ENCODE results near the gene CHCHD3. TPM values are rescaled to one million over a fixed set of nuclear protein-coding genes. Genes with fewer than 3 reads are reported as not detected.

CHCHD3 gene
- total and polyA plus RNA-seq, 2 of the 4 experiments (the other 2 are of a cell fraction) = 56.9 to 141 TPM

DNA sequence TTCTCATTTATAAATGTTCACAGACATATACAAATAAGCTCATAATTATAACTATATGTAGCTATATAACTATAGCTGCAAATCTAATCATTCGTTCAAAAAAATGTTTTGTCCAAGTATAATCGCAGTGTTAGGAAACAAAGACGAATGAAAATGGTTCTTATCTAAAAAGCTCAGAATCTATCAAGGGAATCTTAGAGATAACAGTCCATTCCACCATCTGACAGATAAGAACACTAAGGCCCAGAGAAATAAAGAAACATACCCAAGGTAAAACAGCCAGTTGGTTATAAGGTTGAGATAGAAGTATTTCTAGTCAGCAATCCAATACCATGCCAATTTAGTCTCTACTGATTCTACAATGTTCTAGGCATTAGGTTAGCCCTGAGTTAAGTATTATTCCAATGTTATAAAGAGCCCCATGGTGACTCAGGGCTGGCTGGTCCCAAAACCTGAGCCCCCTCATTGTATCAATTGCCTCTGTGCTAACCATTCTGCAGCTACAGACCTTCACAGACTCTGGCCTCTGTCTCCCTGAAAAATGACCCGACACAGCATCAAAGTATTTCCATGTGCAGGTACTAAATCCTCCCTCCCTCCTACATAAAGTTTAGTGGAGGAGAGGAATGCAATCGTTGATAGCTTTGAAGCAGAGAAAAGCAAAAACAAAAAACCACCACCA, 30.0 kb downstream of the CHCHD3 start (continued):
- TF ChIP-seq SMC3 (IDR thresholded peaks at IDR 0.05; ENCODE audit: low read depth, low read length) = no peak

- DNase-seq = peak; percentile 68
These were observed 30.8 kb downstream of the CHCHD3 start for GRCh38 chr7:133051066-133051465.

More at GRCh38 chr7:133051066-133051465, 30.8 kb downstream of the CHCHD3 start:
- Histone ChIP-seq H3K4me3 (ENCODE audit: insufficient read depth, low read depth, low read length) (no peak overlapping the region), H2AK5ac (ENCODE audit: low read depth, low read length) (no peak overlapping the region), H3K79me1 (ENCODE audit: low read depth in 1 of 2, low read length in 2 of 2) (peaks cover 43 to 59% of the 10 kb centered on the region in 2 experiments), H2AK9ac (replicated peaks; ENCODE audit: low read depth, low read length, poor library complexity) (no peak overlapping the region), H2BK15ac (ENCODE audit: low read depth, low read length) (no peak overlapping the region), H3K36me3 (ENCODE audit: control insufficient read depth, insufficient read depth, low read length) (no peaks in the 10 kb centered on the region), H3K9ac (ENCODE audit: low read depth, low read length) (no peak overlapping the region), H3K27me3 (ENCODE audit: control insufficient read depth, insufficient read depth, low read length) (no peaks in the 10 kb centered on the region), H4K5ac (ENCODE audit: low read depth, low read length) (no peak overlapping the region; the same call in 1 of the 2 replicates), H3K9me1 (ENCODE audit: insufficient read depth, low read length) (peaks cover 6% of the 10 kb centered on the region; the same call in 1 of the 2 replicates), H3K18ac (ENCODE audit: low read depth, low read length) (no peak overlapping the region), H2BK5ac (ENCODE audit: low read depth, low read length, poor library complexity, severe bottlenecking) (no peak overlapping the region), H3K56ac (ENCODE audit: extremely low read depth, insufficient read depth, low read length) (no peak overlapping the region), H2BK120ac (ENCODE audit: low read depth, low read length) (no peak overlapping the region), H3K4me1 (ENCODE audit: control insufficient read depth, insufficient read depth, low read length) (peaks cover 16% of the 10 kb centered on the region), H2AFZ (replicated peaks; ENCODE audit: low read length, poor library complexity) (no peak overlapping the region), H3K14ac (replicated peaks; ENCODE audit: low read depth, low read length) (0 out of 2 replicates have a peak overlapping the region, but pooled peaks have one; percentile 70), H3K23ac (ENCODE audit: low read depth, low read length) (0 out of 2 replicates have a peak overlapping the region, but pooled peaks have one; percentile 68), H4K91ac (ENCODE audit: insufficient read depth, low read depth, low read length) (no peak overlapping the region), H3K4me2 (ENCODE audit: low read depth, low read length) (peak overlapping the region; percentile 36), H4K20me1 (ENCODE audit: insufficient read depth, low read length) (peaks cover 7% of the 10 kb centered on the region), H3K4ac (ENCODE audit: low read depth, low read length) (peak overlapping the region; percentile 1; the same call in 1 of the 2 replicates), H2BK20ac (ENCODE audit: low read depth, low read length) (no peak overlapping the region), H3K9me3 (ENCODE audit: control insufficient read depth, insufficient read depth, low read length) (no peaks in the 10 kb centered on the region), H3K27ac (ENCODE audit: insufficient read depth, low read length) (no peak overlapping the region), H4K8ac (ENCODE audit: low read depth in 2 of 2, low read length in 2 of 2) (no peak overlapping the region)
- CTCF ChIA-PET = interaction anchor here (0.6 to 0.8 kb wide), 2 partner anchors 12 to 155 kb away, joined by 3 to 6 read pairs; no protein-coding TSS in a partner anchor
- dilution Hi-C loops (cut with HindIII; ENCODE audit: low sequenced_read_pairs, unreplicated experiment) (no loop called here), intact Hi-C loops (cut with micrococcal nuclease) (loop anchor here (10.0 kb wide), 1 partner anchor 384 kb away; no protein-coding TSS in a partner anchor), in situ Hi-C loops (cut with MboI; ENCODE audit: low sequenced_read_pairs) (no loop called here)
- POLR2A ChIA-PET (ENCODE audit: unreplicated experiment) = interaction anchor here (0.6 kb wide), 1 partner anchor 166 kb away, joined by 3 read pairs; no protein-coding TSS in a partner anchor
- WGBS, 2 experiments (ENCODE audit: extremely low coverage in 2 of 2, insufficient read length in 1 of 2) = no CpG with 5 or more reads among the region's 2 CpGs
- no peak; the same call in 1 of the 2 replicates for ATAC-seq (ENCODE audit: low read depth)
- BruUV-seq (replicated peaks) = no TSS peak
- TF ChIP-seq CHD1 (IDR thresholded peaks at IDR 0.05; ENCODE audit: low read depth, low read length) (no peak), CEBPB (IDR thresholded peaks at IDR 0.05; ENCODE audit: low read depth, low read length) (no peak), SMC3 (IDR thresholded peaks at IDR 0.05; ENCODE audit: low read depth, low read length) (no peak), MAFK (IDR thresholded peaks at IDR 0.05; ENCODE audit: low read depth, low read length) (no peak), BHLHE40 (IDR thresholded peaks at IDR 0.05; ENCODE audit: low read depth, low read length) (no peak), RAD21 (IDR thresholded peaks at IDR 0.05; ENCODE audit: low read length) (peak; percentile 25; the same call in 1 of the 2 replicates), MAZ (IDR thresholded peaks at IDR 0.05; ENCODE audit: borderline replicate concordance, low read depth, low read length) (no peak), NFE2L2 (IDR thresholded peaks at IDR 0.05; ENCODE audit: low read depth, low read length) (no peak)
- TF ChIP-seq, protein P1, sequence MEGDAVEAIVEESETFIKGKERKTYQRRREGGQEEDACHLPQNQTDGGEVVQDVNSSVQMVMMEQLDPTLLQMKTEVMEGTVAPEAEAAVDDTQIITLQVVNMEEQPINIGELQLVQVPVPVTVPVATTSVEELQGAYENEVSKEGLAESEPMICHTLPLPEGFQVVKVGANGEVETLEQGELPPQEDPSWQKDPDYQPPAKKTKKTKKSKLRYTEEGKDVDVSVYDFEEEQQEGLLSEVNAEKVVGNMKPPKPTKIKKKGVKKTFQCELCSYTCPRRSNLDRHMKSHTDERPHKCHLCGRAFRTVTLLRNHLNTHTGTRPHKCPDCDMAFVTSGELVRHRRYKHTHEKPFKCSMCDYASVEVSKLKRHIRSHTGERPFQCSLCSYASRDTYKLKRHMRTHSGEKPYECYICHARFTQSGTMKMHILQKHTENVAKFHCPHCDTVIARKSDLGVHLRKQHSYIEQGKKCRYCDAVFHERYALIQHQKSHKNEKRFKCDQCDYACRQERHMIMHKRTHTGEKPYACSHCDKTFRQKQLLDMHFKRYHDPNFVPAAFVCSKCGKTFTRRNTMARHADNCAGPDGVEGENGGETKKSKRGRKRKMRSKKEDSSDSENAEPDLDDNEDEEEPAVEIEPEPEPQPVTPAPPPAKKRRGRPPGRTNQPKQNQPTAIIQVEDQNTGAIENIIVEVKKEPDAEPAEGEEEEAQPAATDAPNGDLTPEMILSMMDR (conservative IDR thresholded peaks at IDR 0.05; ENCODE audit: low read depth, low read length) = 0 out of 2 replicates have a peak, but pooled peaks have one; percentile 23
